Measurements from ENCODE around the gene SLC44A3. TPM values are rescaled to one million over a fixed set of nuclear protein-coding genes. Genes with fewer than 3 reads are reported as not detected.

The SLC44A3 gene
- total RNA-seq, 1 experiment from 2014 or later = 16.9 TPM

GRCh38 chr1:94894630-94895029, 74.5 kb downstream of the SLC44A3 start:
- H3K36me3 Mint-ChIP-seq (ENCODE audit: insufficient read depth, unreplicated experiment) = peaks cover 80% of the 10 kb centered on the region
- DNase-seq = no peak
- no peak overlapping the region for H3K4me3 Mint-ChIP-seq (ENCODE audit: unreplicated experiment)
- no peaks in the 10 kb centered on the region for H3K27me3 Mint-ChIP-seq (ENCODE audit: insufficient read depth, unreplicated experiment)
- no peak for TF ChIP-seq CTCF (IDR thresholded peaks at IDR 0.05; ENCODE audit: insufficient read depth in 1 of 2, low read depth in 1 of 2, low read length in 1 of 2, severe bottlenecking in 1 of 2, unreplicated experiment in 1 of 2)
- ChIA-PET CTCF (interaction anchor here (1.4 kb wide), 1 partner anchor 40 kb away, joined by 4 read pairs; no protein-coding TSS in a partner anchor), POLR2A (no interaction called here)
- peak overlapping the region; percentile 34 for H3K27ac Mint-ChIP-seq (ENCODE audit: unreplicated experiment)
- Histone ChIP-seq H3K27me3 (replicated peaks; ENCODE audit: control insufficient read depth, insufficient read depth, low read length) (no peaks in the 10 kb centered on the region), H3K36me3 (ENCODE audit: control insufficient read depth, insufficient read depth, low read length) (no peaks in the 10 kb centered on the region), H3K9me3 (no peaks in the 10 kb centered on the region), H3K4me3 (ENCODE audit: low read depth, low read length) (no peak overlapping the region), H3K4me1 (peaks cover 6% of the 10 kb centered on the region; the same call in 1 of the 2 replicates)
- intact Hi-C loops (cut with micrococcal nuclease; ENCODE audit: unreplicated experiment) = loop anchor here (2.0 to 5.0 kb wide), 2 partner anchors 42 to 148 kb away; no protein-coding TSS in a partner anchor
- H3K4me1 Mint-ChIP-seq (ENCODE audit: low read depth, unreplicated experiment) = peaks cover 14% of the 10 kb centered on the region
- no peaks in the 10 kb centered on the region for H3K9me3 Mint-ChIP-seq (ENCODE audit: unreplicated experiment)
- no TSS peak for BruUV-seq (replicated peaks)

GRCh38 chr1:94895518-94895917, 75.4 kb downstream of the SLC44A3 start:
- Mint-ChIP-seq H3K9me3 (ENCODE audit: unreplicated experiment) (no peaks in the 10 kb centered on the region), H3K4me1 (ENCODE audit: low read depth, unreplicated experiment) (peaks cover 14% of the 10 kb centered on the region), H3K4me3 (ENCODE audit: unreplicated experiment) (no peak overlapping the region), H3K36me3 (ENCODE audit: insufficient read depth, unreplicated experiment) (peaks cover 80% of the 10 kb centered on the region), H3K27ac (ENCODE audit: unreplicated experiment) (peak overlapping the region; percentile 10), H3K27me3 (ENCODE audit: insufficient read depth, unreplicated experiment) (no peaks in the 10 kb centered on the region)
- CTCF ChIA-PET = no interaction called here
- H3K4me1 ChIP-seq = peaks cover 6% of the 10 kb centered on the region; the same call in 1 of the 2 replicates
- no peak overlapping the region for H3K4me3 ChIP-seq (ENCODE audit: low read depth, low read length)
- H3K36me3 ChIP-seq (ENCODE audit: control insufficient read depth, insufficient read depth, low read length) = no peaks in the 10 kb centered on the region
- H3K9me3 ChIP-seq = no peaks in the 10 kb centered on the region
- POLR2A ChIA-PET = no interaction called here
- no peaks in the 10 kb centered on the region for H3K27me3 ChIP-seq (replicated peaks; ENCODE audit: control insufficient read depth, insufficient read depth, low read length)
- BruUV-seq (replicated peaks) = no TSS peak
- no peak for DNase-seq
- intact Hi-C loops (cut with micrococcal nuclease; ENCODE audit: unreplicated experiment) = loop anchor here (2.0 kb wide), 1 partner anchor 147 kb away; no protein-coding TSS in a partner anchor
- TF ChIP-seq CTCF (IDR thresholded peaks at IDR 0.05; ENCODE audit: insufficient read depth in 1 of 2, low read depth in 1 of 2, low read length in 1 of 2, severe bottlenecking in 1 of 2, unreplicated experiment in 1 of 2) = no peak

GRCh38 chr1:94898491-94899385, 78.6 kb downstream of the SLC44A3 start:
- H3K4me3 ChIP-seq (ENCODE audit: low read depth, low read length) = no peak overlapping the region
- peaks cover 6% of the 10 kb centered on the region; the same call in 1 of the 2 replicates for H3K4me1 ChIP-seq
- H3K4me1 Mint-ChIP-seq (ENCODE audit: low read depth, unreplicated experiment) = peaks cover 20% of the 10 kb centered on the region
- H3K9me3 Mint-ChIP-seq (ENCODE audit: unreplicated experiment) = no peaks in the 10 kb centered on the region
- intact Hi-C loops (cut with micrococcal nuclease; ENCODE audit: unreplicated experiment) = no loop called here
- no peak for TF ChIP-seq CTCF (IDR thresholded peaks at IDR 0.05; ENCODE audit: insufficient read depth in 1 of 2, low read depth in 1 of 2, low read length in 1 of 2, severe bottlenecking in 1 of 2, unreplicated experiment in 1 of 2)
- ChIA-PET POLR2A (no interaction called here), CTCF (interaction anchor here (0.9 to 1.2 kb wide), 2 partner anchors 142 to 143 kb away, joined by 3 to 4 read pairs; no protein-coding TSS in a partner anchor)
- H3K36me3 ChIP-seq (ENCODE audit: control insufficient read depth, insufficient read depth, low read length) = no peaks in the 10 kb centered on the region
- no peaks in the 10 kb centered on the region for H3K27me3 ChIP-seq (replicated peaks; ENCODE audit: control insufficient read depth, insufficient read depth, low read length)
- no peaks in the 10 kb centered on the region for H3K27me3 Mint-ChIP-seq (ENCODE audit: insufficient read depth, unreplicated experiment)
- H3K27ac Mint-ChIP-seq (ENCODE audit: unreplicated experiment) = no peak overlapping the region
- BruUV-seq (replicated peaks) = no TSS peak
- no peak for DNase-seq
- no peak overlapping the region for H3K4me3 Mint-ChIP-seq (ENCODE audit: unreplicated experiment)
- H3K36me3 Mint-ChIP-seq (ENCODE audit: insufficient read depth, unreplicated experiment) = peaks cover 91% of the 10 kb centered on the region
- no peaks in the 10 kb centered on the region for H3K9me3 ChIP-seq
